ENCODE results near the gene RPS6KA5.

Gene RPS6KA5

GRCh38 chr14:90810806-90811205 lies 249.6 kb downstream of the RPS6KA5 start:
- in situ Hi-C loops (cut with MboI; ENCODE audit: low pct_unique_long_range_greater_than_20kb, low sequenced_read_pairs, unreplicated experiment): no loop called here
- no peak for TF ChIP-seq CTCF (IDR thresholded peaks at IDR 0.05; ENCODE audit: extremely low read depth, insufficient read depth, missing control alignments)
- DNase-seq (ENCODE audit: low spot score): no peak

GRCh38 chr14:90809530-90810312 lies 250.7 kb downstream of the RPS6KA5 start:
- no peak for DNase-seq (ENCODE audit: low spot score)
- TF ChIP-seq CTCF (IDR thresholded peaks at IDR 0.05; ENCODE audit: extremely low read depth, insufficient read depth, missing control alignments): no peak
- in situ Hi-C loops (cut with MboI; ENCODE audit: low pct_unique_long_range_greater_than_20kb, low sequenced_read_pairs, unreplicated experiment): no loop called here

- no peak for TF ChIP-seq CTCF (IDR thresholded peaks at IDR 0.05; ENCODE audit: extremely low read depth, insufficient read depth, missing control alignments)
- DNase-seq (ENCODE audit: low spot score): no peak
- in situ Hi-C loops (cut with MboI; ENCODE audit: low pct_unique_long_range_greater_than_20kb, low sequenced_read_pairs, unreplicated experiment): no loop called here
Observed at GRCh38 chr14:90808759-90809529, 251.5 kb downstream of the RPS6KA5 start.

- TF ChIP-seq CTCF (IDR thresholded peaks at IDR 0.05; ENCODE audit: extremely low read depth, insufficient read depth, missing control alignments): no peak
- in situ Hi-C loops (cut with MboI; ENCODE audit: low pct_unique_long_range_greater_than_20kb, low sequenced_read_pairs, unreplicated experiment): no loop called here
- DNase-seq (ENCODE audit: low spot score): no peak
Observed at GRCh38 chr14:90807060-90807459, 253.4 kb downstream of the RPS6KA5 start.

- no peak for DNase-seq (ENCODE audit: low spot score)
- no peak for TF ChIP-seq CTCF (IDR thresholded peaks at IDR 0.05; ENCODE audit: extremely low read depth, insufficient read depth, missing control alignments)
- in situ Hi-C loops (cut with MboI; ENCODE audit: low pct_unique_long_range_greater_than_20kb, low sequenced_read_pairs, unreplicated experiment): no loop called here
Observed at GRCh38 chr14:90805662-90806540, 254.5 kb downstream of the RPS6KA5 start.

- no peak for TF ChIP-seq CTCF (IDR thresholded peaks at IDR 0.05; ENCODE audit: extremely low read depth, insufficient read depth, missing control alignments)
- no peak for DNase-seq (ENCODE audit: low spot score)
- in situ Hi-C loops (cut with MboI; ENCODE audit: low pct_unique_long_range_greater_than_20kb, low sequenced_read_pairs, unreplicated experiment): no loop called here
Observed at GRCh38 chr14:90805084-90805391, 255.4 kb downstream of the RPS6KA5 start.

Measured in GM13977 (cell line).